DOHH2 (cell line): ENCODE results near the gene PP2D1.

Experiments used
- EZH2phosphoT487 ChIP-seq: fragments of 200-600 bp; sonication (generic); IDR thresholded peaks from 2 replicates; pipeline ENCODE4 v1.6.1; 2017; ENCODE audit warnings: borderline replicate concordance, mild to moderate bottlenecking, antibody characterized with exemption, low read length, moderate library complexity, mixed read lengths
- TF ChIP-seq, protein P1 (sequence below): fragments of 200-600 bp; sonication (generic); IDR thresholded peaks from one replicate; pipeline ENCODE4 v1.5.1; 2014; ENCODE audit warnings: antibody characterized with exemption, mild to moderate bottlenecking, low read depth, low read length; ENCODE audit not compliant: poor library complexity, severe bottlenecking

DNA sequence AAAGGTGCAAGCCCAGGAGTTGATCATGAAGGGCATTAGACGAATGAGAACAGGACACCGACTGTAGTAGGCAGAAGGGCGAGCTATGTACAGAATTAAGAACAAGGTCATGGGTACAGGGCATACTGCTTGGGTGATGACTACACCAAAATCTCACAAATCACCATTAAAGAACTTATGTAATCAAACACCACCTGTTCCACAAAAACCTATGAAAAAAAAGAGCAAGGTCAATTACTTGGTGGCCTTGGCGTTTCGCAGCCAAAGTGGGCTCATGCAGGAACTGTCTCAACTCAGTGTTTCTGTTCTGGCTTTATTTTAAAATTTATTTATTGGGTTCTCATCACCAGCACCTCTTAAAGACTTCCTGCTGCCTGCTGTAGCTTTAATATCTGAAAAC, 30.3 kb upstream of the PP2D1 start:
- TF ChIP-seq, protein P1, sequence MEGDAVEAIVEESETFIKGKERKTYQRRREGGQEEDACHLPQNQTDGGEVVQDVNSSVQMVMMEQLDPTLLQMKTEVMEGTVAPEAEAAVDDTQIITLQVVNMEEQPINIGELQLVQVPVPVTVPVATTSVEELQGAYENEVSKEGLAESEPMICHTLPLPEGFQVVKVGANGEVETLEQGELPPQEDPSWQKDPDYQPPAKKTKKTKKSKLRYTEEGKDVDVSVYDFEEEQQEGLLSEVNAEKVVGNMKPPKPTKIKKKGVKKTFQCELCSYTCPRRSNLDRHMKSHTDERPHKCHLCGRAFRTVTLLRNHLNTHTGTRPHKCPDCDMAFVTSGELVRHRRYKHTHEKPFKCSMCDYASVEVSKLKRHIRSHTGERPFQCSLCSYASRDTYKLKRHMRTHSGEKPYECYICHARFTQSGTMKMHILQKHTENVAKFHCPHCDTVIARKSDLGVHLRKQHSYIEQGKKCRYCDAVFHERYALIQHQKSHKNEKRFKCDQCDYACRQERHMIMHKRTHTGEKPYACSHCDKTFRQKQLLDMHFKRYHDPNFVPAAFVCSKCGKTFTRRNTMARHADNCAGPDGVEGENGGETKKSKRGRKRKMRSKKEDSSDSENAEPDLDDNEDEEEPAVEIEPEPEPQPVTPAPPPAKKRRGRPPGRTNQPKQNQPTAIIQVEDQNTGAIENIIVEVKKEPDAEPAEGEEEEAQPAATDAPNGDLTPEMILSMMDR: no peak
- TF ChIP-seq EZH2phosphoT487: no peak
